ENCODE results near the gene NEAT1. TPM values are rescaled to one million over a fixed set of nuclear protein-coding genes. Genes with fewer than 3 reads are reported as not detected.

NEAT1 gene
- total and polyA plus RNA-seq, 2 of the 8 experiments (the other 6 are each of a cell fraction or from before 2014, with no cell fraction given): 2.4 to 10.7 TPM

GRCh38 chr11:65456418-65456817, 33.8 kb downstream of the NEAT1 start:
- no peak overlapping the region for H2BK12ac ChIP-seq (ENCODE audit: low read depth, low read length)
- no peak overlapping the region for H3K4me3 ChIP-seq (ENCODE audit: extremely low read depth in 1 of 4, insufficient read depth in 2 of 4, low read depth in 3 of 4, low read length in 4 of 4)
- FAIRE-seq (no peak), DNase-seq (ENCODE audit: low read depth in 1 of 2, low spot score in 2 of 2) (no peak)
- WGBS, 2 experiments (ENCODE audit: extremely low coverage in 1 of 2, insufficient coverage in 1 of 2, insufficient read length in 1 of 2, insufficient replicate concordance in 2 of 2, low coverage in 1 of 2, low lambda C conversion rate in 2 of 2, missing lambda C conversion rate in 1 of 2): 81% methylated on average over 3 of the region's 3 CpGs; no CpG with 5 or more reads in 1 of the 2 experiments
- no peak overlapping the region for H3K9ac ChIP-seq (replicated peaks in 1 of 4; ENCODE audit: extremely low read depth in 1 of 4, low read depth in 3 of 4, low read length in 3 of 4)
- no peak overlapping the region for H3K14ac ChIP-seq (ENCODE audit: insufficient read length)
- H3K23me2 ChIP-seq (ENCODE audit: low read depth, low read length): peaks cover 4% of the 10 kb centered on the region; the same call in 1 of the 2 replicates
- H4K8ac ChIP-seq (ENCODE audit: extremely low read depth, insufficient read depth, low read length): no peak overlapping the region
- H3K56ac ChIP-seq (replicated peaks; ENCODE audit: insufficient read length, low read depth, low read length): no peak overlapping the region
- H3K4ac ChIP-seq (replicated peaks; ENCODE audit: insufficient read length, low read depth, low read length): no peak overlapping the region
- peaks cover 2 to 11% (median 6%) of the 10 kb centered on the region in 4 experiments; a peak in 6 of 7 replicates for H3K4me1 ChIP-seq (replicated peaks in 1 of 4; ENCODE audit: control insufficient read depth in 3 of 4, insufficient read depth in 4 of 4, low read length in 3 of 4)
- peaks cover 0 to 4% of the 10 kb centered on the region in 2 experiments for H4K20me1 ChIP-seq (replicated peaks in 1 of 2; ENCODE audit: control insufficient read depth in 1 of 2, insufficient read depth in 2 of 2, low read length in 2 of 2)
- TF ChIP-seq CBX5 (IDR thresholded peaks at IDR 0.05; ENCODE audit: low read depth, low read length): no peak
- no peak for TF ChIP-seq CBX8 (IDR thresholded peaks at IDR 0.05; ENCODE audit: borderline replicate concordance, low read depth, low read length)
- TF ChIP-seq RXRA (IDR thresholded peaks at IDR 0.05; ENCODE audit: insufficient read depth, low read depth, low read length): no peak
- no peak for TF ChIP-seq ATF3 (IDR thresholded peaks at IDR 0.05; ENCODE audit: insufficient read depth, low read depth, low read length)
- ChIA-PET POLR2A (ENCODE audit: partially characterized antibody) (interaction anchor here (0.9 to 26.0 kb wide), 4 partner anchors 12 to 41 kb away, joined by 3 to 1447 read pairs (median 4); partner anchors contain the start of genes MALAT1 and NEAT1), CTCF (ENCODE audit: partially characterized antibody) (interaction anchor here (0.6 to 26.0 kb wide), 5 partner anchors 19 to 121 kb away, joined by 3 to 809 read pairs (median 4); partner anchors contain the start of genes MALAT1 and SLC25A45)
- no peak overlapping the region for H3K4me2 ChIP-seq (ENCODE audit: insufficient read depth in 1 of 2, low read depth in 2 of 2, low read length in 2 of 2)
- no peaks in the 10 kb centered on the region for H3K79me1 ChIP-seq (ENCODE audit: low read depth, low read length)
- no peak overlapping the region for H2AFZ ChIP-seq (ENCODE audit: low read length)
- no peak overlapping the region for H4K5ac ChIP-seq (ENCODE audit: insufficient read length, low read depth, low read length)
- no peak overlapping the region for H2BK5ac ChIP-seq (ENCODE audit: low read depth, low read length)
- H3K27me3 ChIP-seq (replicated peaks in 1 of 4; ENCODE audit: control insufficient read depth in 3 of 4, extremely low read depth in 1 of 4, insufficient read depth in 3 of 4, low read length in 3 of 4): peaks cover 27 to 75% (median 68%) of the 10 kb centered on the region in 4 experiments
- H3K23ac ChIP-seq (ENCODE audit: insufficient read length): no peak overlapping the region
- no peaks in the 10 kb centered on the region for H3K79me2 ChIP-seq (ENCODE audit: control insufficient read depth in 1 of 2, insufficient read depth in 2 of 2, low read length in 2 of 2)
- no peak overlapping the region for H2BK120ac ChIP-seq (replicated peaks; ENCODE audit: low read depth, low read length)
- no peaks in the 10 kb centered on the region for H3K36me3 ChIP-seq (ENCODE audit: control insufficient read depth in 2 of 4, insufficient read depth in 4 of 4, low read length in 3 of 4)
- no peaks in the 10 kb centered on the region for H3K9me3 ChIP-seq (ENCODE audit: insufficient read depth in 2 of 2, low read depth in 1 of 2, low read length in 1 of 2)
- H4K91ac ChIP-seq (replicated peaks; ENCODE audit: insufficient read length, low read length): no peak overlapping the region
- no peak overlapping the region for H2AK5ac ChIP-seq (ENCODE audit: low read depth, low read length)
- H3K27ac ChIP-seq (ENCODE audit: low read depth, low read length): no peak overlapping the region
- H3K18ac ChIP-seq (ENCODE audit: extremely low read depth, low read length): no peak overlapping the region
- no peak overlapping the region for H2BK15ac ChIP-seq (ENCODE audit: low read length)
- no peak overlapping the region for H2BK20ac ChIP-seq (ENCODE audit: low read length)

Data from H1 (cell line).